C1 segment of cervical spinal cord (tissue), 14 donors: Measurements from ENCODE around the gene UCHL1.
"Not testable (repeated sequence)": the region's sequence is repeated elsewhere in the genome, so short reads cannot be mapped to it uniquely, and the experiment has no call there.

Experiments
- DNase-seq, 14 donors: peaks; one replicate each; lab custom pipeline; 2025; lab: John Stamatoyannopoulos, UW

The UCHL1 gene

GRCh38 chr4:41288254-41288653 lies 31.5 kb downstream of the UCHL1 start:
- DNase-seq, result no peak

DNA sequence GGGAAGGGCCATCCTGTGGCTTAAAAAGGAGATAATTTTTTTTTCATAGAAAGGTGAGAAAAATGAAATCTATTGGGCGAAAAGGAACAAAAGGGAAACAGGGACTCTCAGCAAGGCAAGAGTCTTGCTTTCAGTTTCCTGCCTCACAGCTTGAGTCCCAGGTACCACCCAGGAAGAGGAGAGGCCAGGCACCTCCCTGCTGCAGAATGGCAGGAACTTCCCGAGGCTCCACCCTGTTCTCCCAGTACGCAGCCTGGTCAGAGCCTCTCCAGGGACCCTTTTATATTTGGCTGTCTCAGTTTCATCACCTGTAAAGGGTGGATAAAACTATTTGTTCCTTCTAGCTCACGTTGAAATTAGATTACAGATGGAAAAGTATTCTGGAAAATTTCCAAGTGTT lies 33.8 kb downstream of the UCHL1 start:
- DNase-seq, result no peak

DNA sequence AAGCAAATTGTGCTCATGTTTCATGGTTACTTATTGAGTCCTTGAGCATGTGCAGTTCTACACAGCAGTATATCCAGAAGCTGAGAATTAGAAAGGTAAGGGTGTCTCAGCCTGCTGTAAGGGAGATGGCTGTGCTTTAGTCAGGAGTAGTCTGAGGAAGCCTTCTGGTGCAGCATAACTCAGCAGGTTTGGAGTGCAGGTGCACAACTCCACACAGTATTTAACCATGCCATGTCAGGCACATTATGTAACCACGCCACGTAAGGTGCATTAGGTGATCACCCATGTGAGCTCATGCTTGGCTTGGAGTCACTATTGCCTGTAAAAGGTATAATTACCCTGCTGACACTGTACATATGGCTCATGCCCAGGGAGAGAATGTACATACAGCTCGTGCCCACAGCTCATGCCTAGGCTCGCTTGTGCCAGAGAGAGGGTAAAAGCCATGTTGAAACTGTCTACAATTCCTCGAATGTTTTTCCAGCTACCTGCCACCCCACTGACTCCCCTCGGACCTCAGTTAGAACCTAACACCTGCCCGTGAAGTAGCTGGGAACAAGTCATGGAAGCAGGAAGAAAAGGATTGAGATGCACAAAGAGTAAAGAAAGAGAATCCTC lies 37.8 kb downstream of the UCHL1 start:
- DNase-seq, result no peak

GRCh38 chr4:41296995-41297394 lies 40.3 kb downstream of the UCHL1 start:
- no peak for DNase-seq

GRCh38 chr4:41297832-41298231 lies 41.1 kb downstream of the UCHL1 start:
- DNase-seq, result no peak

DNA sequence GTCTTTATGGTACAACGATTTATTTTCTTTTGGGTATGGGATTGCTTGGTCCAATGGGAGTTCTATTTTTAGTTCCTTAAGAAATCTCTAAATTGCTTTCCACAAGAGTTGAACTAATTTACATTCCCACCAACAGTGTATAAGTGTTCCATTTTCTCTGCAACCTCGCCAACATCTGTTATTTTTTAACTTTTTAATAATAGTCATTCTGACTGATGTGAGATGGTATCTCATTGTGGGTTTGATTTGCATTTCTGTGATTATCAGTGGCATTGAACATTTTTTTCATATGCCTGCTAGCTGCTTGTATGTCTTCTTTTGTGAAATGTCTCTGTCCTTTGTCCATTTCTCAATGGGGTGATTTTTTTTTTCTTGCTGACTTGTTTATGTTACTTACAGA lies 42.8 kb downstream of the UCHL1 start:
- DNase-seq, result no peak

DNA sequence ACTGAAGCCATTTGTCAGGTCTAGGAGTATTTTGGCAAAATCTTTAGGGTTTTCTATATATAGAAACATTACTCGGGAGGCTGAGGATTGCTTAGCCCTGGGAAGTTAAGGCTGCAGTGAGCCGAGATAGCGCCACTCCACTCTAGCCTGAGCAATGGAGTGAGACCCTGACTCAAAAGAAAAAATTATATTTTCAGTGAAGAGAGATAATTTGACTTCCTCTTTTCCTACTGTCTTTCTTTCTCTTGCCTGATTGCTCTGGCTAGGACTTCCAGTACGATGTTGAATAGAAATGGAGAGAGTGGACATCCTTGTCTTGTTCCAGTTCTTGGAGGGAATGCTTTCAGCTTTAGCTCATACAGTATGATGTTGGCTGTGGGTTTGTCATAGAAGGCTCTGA lies 44.4 kb downstream of the UCHL1 start:
- DNase-seq, result no peak

- no peak for DNase-seq
Measured at GRCh38 chr4:41303372-41304118, 46.8 kb downstream of the UCHL1 start.

DNA sequence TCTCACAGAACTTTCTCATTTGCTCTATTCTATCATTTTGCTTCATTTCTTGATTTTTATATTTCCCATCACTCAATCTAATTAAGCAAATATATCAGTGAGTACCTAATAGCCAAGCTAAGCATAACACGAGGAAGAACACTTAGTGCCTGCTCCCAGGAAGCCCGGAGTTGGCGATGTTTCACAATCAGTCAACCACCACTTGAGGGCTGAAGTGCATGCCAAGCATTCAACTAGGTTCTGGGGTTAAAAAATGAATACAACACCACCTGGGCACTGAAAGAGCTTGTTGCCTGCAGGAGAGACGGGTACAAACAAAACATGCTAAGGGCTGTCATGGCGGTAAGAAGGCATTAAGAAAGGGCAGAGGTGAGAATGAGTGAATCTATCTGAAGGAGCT lies 47.5 kb downstream of the UCHL1 start:
- no peak for DNase-seq

DNA sequence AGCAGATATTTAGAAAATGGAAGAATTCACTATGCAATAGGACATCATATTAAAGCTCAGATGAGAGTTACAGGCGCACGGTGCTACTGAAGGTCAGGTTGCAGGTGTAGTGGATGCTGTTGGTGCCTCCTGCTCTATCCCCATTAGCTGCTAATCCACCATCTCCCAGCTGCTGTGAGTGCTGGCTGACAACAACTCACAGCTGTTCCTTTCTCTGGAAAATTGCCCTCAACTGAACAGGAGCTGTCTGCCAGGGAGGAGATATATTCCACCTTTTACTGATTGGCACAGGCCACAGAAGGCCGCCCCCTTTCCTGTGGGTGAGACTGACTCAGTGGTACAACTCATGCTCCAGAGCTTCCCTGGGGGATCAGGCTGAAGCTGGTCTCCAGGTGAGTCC lies 48.7 kb downstream of the UCHL1 start:
- no peak for DNase-seq

DNA sequence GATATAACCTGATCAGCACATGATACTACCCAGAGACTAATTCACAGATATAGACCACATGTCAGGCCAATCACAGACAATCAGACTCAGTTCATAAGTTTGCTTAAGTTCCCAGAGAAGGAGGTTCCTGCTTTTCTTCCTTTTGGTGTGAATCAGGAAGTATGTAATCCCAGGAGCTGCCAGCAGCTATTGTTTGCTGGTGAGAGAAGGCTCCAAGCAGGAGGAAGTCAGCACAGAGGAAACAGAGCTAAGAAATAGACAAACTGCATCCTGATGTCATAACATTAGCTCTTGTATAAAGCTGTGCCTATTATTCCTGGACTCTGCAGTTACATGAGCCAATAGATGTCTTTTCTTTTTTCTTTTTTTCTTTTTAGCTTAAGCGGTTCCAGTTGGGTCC lies 50.9 kb downstream of the UCHL1 start:
- DNase-seq, result no peak

DNA sequence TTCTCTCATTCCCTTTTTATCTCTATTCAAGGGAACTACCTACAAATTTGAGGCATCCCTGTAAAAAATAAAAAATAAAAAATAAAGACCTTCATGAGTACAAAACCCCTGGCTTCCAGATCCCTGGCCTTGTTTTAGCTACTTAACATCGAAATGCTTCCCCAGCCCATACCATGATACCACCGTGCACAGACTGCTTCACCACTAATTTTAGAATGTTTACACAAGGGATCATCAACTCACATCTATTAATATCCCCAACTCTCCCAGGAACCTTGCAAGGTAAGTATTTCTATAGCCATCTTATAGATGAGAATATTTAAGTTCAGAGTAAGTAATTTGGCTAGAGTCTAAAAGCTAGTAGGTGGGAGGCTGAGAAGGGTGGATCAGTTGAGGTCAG lies 51.7 kb downstream of the UCHL1 start:
- no peak for DNase-seq

GRCh38 chr4:41315426-41315825 lies 58.7 kb downstream of the UCHL1 start:
- not testable (repeated sequence) for DNase-seq

DNA sequence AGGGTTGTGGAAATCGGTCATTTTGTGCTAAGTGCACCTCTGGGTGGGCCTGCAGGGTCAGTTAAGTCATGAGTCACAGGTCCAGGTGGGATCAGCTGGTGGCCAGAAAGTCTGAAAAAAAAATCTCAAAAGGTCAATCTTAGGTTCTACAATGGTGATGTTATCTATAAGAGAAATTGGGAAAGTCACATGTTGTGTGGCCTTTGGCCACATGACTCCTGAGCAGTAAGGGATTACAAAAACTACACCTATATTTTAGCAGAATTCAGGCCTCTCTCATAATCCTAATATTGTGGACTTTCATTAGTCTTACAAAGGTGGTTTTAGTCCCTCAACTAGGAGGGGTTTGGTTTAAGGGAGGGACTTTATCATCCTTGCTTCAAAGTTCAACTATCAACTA lies 59.1 kb downstream of the UCHL1 start:
- no peak for DNase-seq
